ENCODE results near the gene WNT11.

- TF ChIP-seq CTCF (IDR thresholded peaks at IDR 0.05) (no peak), POLR2A (IDR thresholded peaks at IDR 0.05) (no peak)
Observed at GRCh38 chr11:76140912-76141574, 65.3 kb downstream of the WNT11 start.

Data from esophagus squamous epithelium (tissue), 4 donors.